A673 (cell line): Measurements from ENCODE around the gene NRIP3. TPM values are rescaled to one million over a fixed set of nuclear protein-coding genes. Genes with fewer than 3 reads are reported as not detected.
"Not testable (repeated sequence)": the region's sequence is repeated elsewhere in the genome, so short reads cannot be mapped to it uniquely, and the experiment has no call there.

Source experiments
- BruUV-seq: library from RNA; stranded (reverse); fragments of 400-500 nt; replicated peaks from 2 replicates; lab custom pipeline; 2021; lab: Mats Ljungman, UMichigan
- CTCF ChIA-PET: fragments of 300-600 bp; sonication (Branson Sonifier 250); formaldehyde crosslinking; loops from one replicate; lab custom pipeline; 2022; ENCODE audit warnings: antibody characterized with exemption; lab: Charles Lee
- POLR2A ChIA-PET: fragments of 300-600 bp; sonication (Branson Sonifier 250); formaldehyde crosslinking; loops from one replicate; lab custom pipeline; 2022; ENCODE audit warnings: antibody characterized with exemption; ENCODE audit not compliant: low non-redundant PET; lab: Charles Lee
- DNase-seq: peaks from one replicate; pipeline ENCODE4 v3.0.0-alpha.2; 2015; ENCODE audit warnings: low spot score
- H3K27ac ChIP-seq: fragments of 200-600 bp; sonication (generic); 2 replicates; pipeline ENCODE4 v1.5.1; 2016; ENCODE audit warnings: mixed run types, low read depth, mild to moderate bottlenecking, mixed read lengths, antibody characterized with exemption, low read length; ENCODE audit not compliant: poor library complexity, severe bottlenecking
- H3K27me3 ChIP-seq: fragments of 200-600 bp; sonication (generic); replicated peaks from 2 replicates; pipeline ENCODE4 v1.6.1; 2017; ENCODE audit warnings: mixed run types, low read depth, mild to moderate bottlenecking, mixed read lengths, antibody characterized with exemption, low read length; ENCODE audit not compliant: insufficient read depth, poor library complexity
- H3K36me3 ChIP-seq: fragments of 200-600 bp; sonication (generic); 2 replicates; pipeline ENCODE4 v1.6.1; 2016; ENCODE audit warnings: mixed run types, mild to moderate bottlenecking, mixed read lengths, antibody characterized with exemption, low read length; ENCODE audit not compliant: insufficient read depth, poor library complexity, severe bottlenecking
- H3K4me1 ChIP-seq: fragments of 200-600 bp; sonication (generic); 2 replicates; pipeline ENCODE4 v1.6.1; 2017; ENCODE audit warnings: mixed run types, mild to moderate bottlenecking, mixed read lengths, antibody characterized with exemption, low read length; ENCODE audit not compliant: insufficient read depth, poor library complexity, severe bottlenecking
- H3K4me3 ChIP-seq: fragments of 200-600 bp; sonication (generic); 2 replicates; pipeline ENCODE4 v1.5.1; 2016; ENCODE audit warnings: low read depth, mixed run types, mild to moderate bottlenecking, mixed read lengths, low read length; ENCODE audit not compliant: poor library complexity, severe bottlenecking
- H3K9me3 ChIP-seq: fragments of 200-600 bp; sonication (generic); 2 replicates; pipeline ENCODE4 v1.6.1; 2016; ENCODE audit warnings: mixed run types, low read depth, mild to moderate bottlenecking, mixed read lengths, antibody characterized with exemption, low read length; ENCODE audit not compliant: poor library complexity, severe bottlenecking
- EZH2 ChIP-seq: fragments of 200-600 bp; sonication (generic); IDR thresholded peaks from 2 replicates; pipeline ENCODE4 v1.6.1; 2017; ENCODE audit warnings: borderline replicate concordance, low read depth, mild to moderate bottlenecking, mixed read lengths, antibody characterized with exemption, low read length; ENCODE audit not compliant: poor library complexity, severe bottlenecking
- intact Hi-C: fragments of 100-400 bp; cut with micrococcal nuclease; formaldehyde crosslinking; loops from one replicate; pipeline ENCODE4 v1.10.0; 2022; ENCODE audit not compliant: unreplicated experiment
- total RNA-seq: library from RNA; stranded (reverse); gene quantifications from 2 replicates; pipeline ENCODE4 v1.2.3, GENCODE V29; 2021
- TF ChIP-seq, protein P1 (sequence below): fragments of 300-800, 200-600 bp; sonication (generic); conservative IDR thresholded peaks from 2 replicates; pipeline ENCODE4 v1.5.1; 2017; ENCODE audit warnings: low read depth, mild to moderate bottlenecking, antibody characterized with exemption, low read length, moderate library complexity, mixed read lengths

NRIP3 gene
- total RNA-seq, 1 experiment from 2014 or later, result 2.2 TPM

- ChIA-PET CTCF (no interaction called here), POLR2A (no interaction called here)
- H3K9me3 ChIP-seq, result no peaks in the 10 kb centered on the region
- H3K36me3 ChIP-seq, result no peaks in the 10 kb centered on the region
- no peak overlapping the region for H3K4me3 ChIP-seq
- H3K27me3 ChIP-seq, result peaks cover 4% of the 10 kb centered on the region
- intact Hi-C loops, result no loop called here
- H3K27ac ChIP-seq, result no peak overlapping the region
- BruUV-seq, result no TSS peak
- no peak for DNase-seq
- no peak for TF ChIP-seq EZH2
- no peaks in the 10 kb centered on the region for H3K4me1 ChIP-seq
These were observed 14.3 kb downstream of the NRIP3 start for GRCh38 chr11:8989453-8989852.

DNA sequence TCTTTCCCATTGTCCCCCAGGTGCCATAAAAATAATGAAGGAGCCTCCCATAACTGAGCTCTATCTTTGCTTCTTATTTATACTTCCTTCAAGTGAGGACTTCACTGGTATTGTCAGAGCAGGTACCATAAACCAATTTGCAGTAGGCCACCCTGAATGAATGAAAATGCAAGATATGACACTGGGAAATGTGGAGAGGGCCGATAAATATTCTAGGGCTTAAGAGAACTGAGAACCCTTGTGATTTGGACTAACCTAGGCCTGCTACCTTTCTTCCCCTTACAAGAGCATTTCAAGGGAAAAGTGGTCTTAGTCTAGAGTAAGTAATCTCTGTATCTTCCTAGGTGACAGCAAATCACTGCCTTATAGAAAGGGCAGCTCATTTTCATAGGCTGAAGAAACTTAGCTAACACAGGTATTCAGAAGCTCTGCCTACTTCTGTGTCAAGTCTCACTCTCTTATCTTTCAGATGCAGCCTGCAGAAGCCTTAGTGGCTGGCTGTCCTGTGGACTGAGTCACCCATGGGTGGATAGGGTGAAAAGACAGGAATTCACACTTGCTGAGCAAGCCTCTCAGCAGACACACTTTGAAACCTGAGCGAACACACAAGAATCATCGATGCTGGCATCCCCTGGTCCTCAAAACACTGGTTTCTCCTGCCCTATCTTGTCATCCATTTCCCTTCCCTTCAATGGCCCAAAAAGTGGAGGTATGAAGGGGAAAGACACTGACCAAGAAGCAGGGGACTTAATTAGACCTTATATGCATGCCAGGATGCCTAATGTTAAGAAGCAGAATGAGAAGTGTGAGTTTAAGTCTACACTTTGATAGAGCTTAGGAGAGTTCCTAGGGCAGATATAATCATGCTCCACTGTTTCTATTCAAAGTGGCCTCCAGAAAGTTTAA, 15.2 kb downstream of the NRIP3 start:
- BruUV-seq, result no TSS peak
- intact Hi-C loops, result no loop called here
- no peaks in the 10 kb centered on the region for H3K9me3 ChIP-seq
- H3K36me3 ChIP-seq, result no peaks in the 10 kb centered on the region
- DNase-seq, result no peak
- ChIA-PET POLR2A (no interaction called here), CTCF (no interaction called here)
- H3K27ac ChIP-seq, result no peak overlapping the region
- no peak overlapping the region for H3K4me3 ChIP-seq
- no peak for TF ChIP-seq EZH2
- TF ChIP-seq, protein P1, sequence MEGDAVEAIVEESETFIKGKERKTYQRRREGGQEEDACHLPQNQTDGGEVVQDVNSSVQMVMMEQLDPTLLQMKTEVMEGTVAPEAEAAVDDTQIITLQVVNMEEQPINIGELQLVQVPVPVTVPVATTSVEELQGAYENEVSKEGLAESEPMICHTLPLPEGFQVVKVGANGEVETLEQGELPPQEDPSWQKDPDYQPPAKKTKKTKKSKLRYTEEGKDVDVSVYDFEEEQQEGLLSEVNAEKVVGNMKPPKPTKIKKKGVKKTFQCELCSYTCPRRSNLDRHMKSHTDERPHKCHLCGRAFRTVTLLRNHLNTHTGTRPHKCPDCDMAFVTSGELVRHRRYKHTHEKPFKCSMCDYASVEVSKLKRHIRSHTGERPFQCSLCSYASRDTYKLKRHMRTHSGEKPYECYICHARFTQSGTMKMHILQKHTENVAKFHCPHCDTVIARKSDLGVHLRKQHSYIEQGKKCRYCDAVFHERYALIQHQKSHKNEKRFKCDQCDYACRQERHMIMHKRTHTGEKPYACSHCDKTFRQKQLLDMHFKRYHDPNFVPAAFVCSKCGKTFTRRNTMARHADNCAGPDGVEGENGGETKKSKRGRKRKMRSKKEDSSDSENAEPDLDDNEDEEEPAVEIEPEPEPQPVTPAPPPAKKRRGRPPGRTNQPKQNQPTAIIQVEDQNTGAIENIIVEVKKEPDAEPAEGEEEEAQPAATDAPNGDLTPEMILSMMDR, result no peak
- H3K4me1 ChIP-seq, result no peaks in the 10 kb centered on the region
- H3K27me3 ChIP-seq, result no peaks in the 10 kb centered on the region

DNA sequence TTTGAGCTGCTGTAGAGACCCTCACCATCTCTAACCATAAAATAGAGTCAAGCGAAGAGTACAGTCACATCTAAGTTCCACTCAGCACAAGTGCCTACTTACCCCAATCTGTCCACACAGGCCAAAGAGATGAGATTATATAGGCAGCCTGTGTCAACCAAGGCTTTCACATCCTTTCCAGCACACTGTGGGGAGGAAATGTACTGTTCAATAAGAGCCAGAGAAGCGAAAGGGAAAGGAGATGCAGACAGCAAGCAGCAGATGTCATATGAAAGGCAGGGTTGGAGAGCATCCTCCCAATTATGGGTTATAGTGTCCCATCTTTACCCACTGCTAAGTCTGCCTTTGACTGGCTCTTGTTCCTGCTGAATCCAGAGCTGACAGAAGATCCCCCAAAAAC, 16.4 kb downstream of the NRIP3 start:
- DNase-seq, result no peak
- Histone ChIP-seq H3K36me3 (no peaks in the 10 kb centered on the region), H3K9me3 (no peaks in the 10 kb centered on the region), H3K27me3 (no peaks in the 10 kb centered on the region), H3K4me3 (no peak overlapping the region), H3K27ac (no peak overlapping the region), H3K4me1 (no peaks in the 10 kb centered on the region)
- no TSS peak for BruUV-seq
- POLR2A ChIA-PET, result no interaction called here
- CTCF ChIA-PET, result no interaction called here
- intact Hi-C loops, result no loop called here
- TF ChIP-seq, protein P1, result no peak
- no peak for TF ChIP-seq EZH2

- H3K4me1 ChIP-seq, H3K27ac ChIP-seq, intact Hi-C loops, H3K9me3 ChIP-seq, BruUV-seq, H3K27me3 ChIP-seq, H3K36me3 ChIP-seq, CTCF ChIA-PET, DNase-seq, POLR2A ChIA-PET, H3K4me3 ChIP-seq: not testable (repeated sequence)
These were observed 17.0 kb downstream of the NRIP3 start for GRCh38 chr11:8986772-8987171.
